Endothelial cell of umbilical vein (primary cell): ENCODE data around the gene MID1.

Experiments used
- EZH2 ChIP-seq: IDR thresholded peaks from 2 replicates; pipeline ENCODE4 v1.6.1; 2012; ENCODE audit warnings: borderline replicate concordance, low read depth, mild to moderate bottlenecking, moderate library complexity, low read length, inconsistent platforms; ENCODE audit not compliant: severe bottlenecking
- GATA2 ChIP-seq: IDR thresholded peaks from 2 replicates; pipeline ENCODE4 v1.7.0; 2011; ENCODE audit warnings: low read depth, mild to moderate bottlenecking, moderate library complexity, mixed read lengths, low read length; ENCODE audit not compliant: insufficient read length, insufficient read depth
- MYC ChIP-seq: IDR thresholded peaks from one replicate; pipeline ENCODE4 v1.6.1; 2011; ENCODE audit warnings: mild to moderate bottlenecking, low read depth, low read length
- POLR2A ChIP-seq: IDR thresholded peaks from 2 replicates; pipeline ENCODE4 v1.6.1; 2012; ENCODE audit warnings: low read depth, mild to moderate bottlenecking, control low read depth, low read length
- POLR2AphosphoS5 ChIP-seq: IDR thresholded peaks from 2 replicates; pipeline ENCODE4 v1.6.1; 2012; ENCODE audit warnings: low read depth, mild to moderate bottlenecking, control low read depth, low read length, moderate library complexity; ENCODE audit not compliant: insufficient read depth
- TF ChIP-seq, protein P1 (sequence below), 2 donors: IDR thresholded peaks; 1 replicate in 1 of 2; 2 replicates in 1 of 2; pipeline ENCODE4 v1.5.1; 2011; ENCODE audit warnings: low read length in 2 of 2, mild to moderate bottlenecking in 2 of 2, moderate library complexity in 2 of 2, control low read depth in 1 of 2, inconsistent platforms in 1 of 2, low read depth in 1 of 2; ENCODE audit not compliant: insufficient read depth in 1 of 2; ENCODE audit errors: extremely low read depth in 1 of 2
- TF ChIP-seq, protein P2 (sequence below): IDR thresholded peaks from 2 replicates; pipeline ENCODE4 v1.6.1; 2011; ENCODE audit not compliant: insufficient read depth, insufficient read length

DNA sequence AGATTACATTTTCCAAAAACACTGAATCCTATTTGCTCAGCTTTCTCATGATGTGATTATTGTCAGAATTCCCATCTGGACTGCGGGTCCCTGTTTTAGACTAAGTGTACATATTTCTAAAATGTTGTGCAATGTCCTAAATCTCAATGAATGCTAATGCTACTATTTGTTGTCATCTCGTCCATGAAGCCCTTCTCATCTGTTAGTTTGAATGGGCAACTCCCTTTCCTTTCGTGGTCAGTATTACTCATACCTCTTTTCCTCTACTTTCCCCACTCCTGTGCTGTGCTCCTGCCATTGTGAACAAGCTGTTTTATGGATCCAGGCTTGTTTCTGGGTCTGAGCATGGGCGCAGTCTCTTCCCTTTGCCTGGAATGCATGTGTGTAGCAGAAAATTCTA lies 91.0 kb downstream of the MID1 start:
- no peak for TF ChIP-seq POLR2A
- TF ChIP-seq, protein P1, sequence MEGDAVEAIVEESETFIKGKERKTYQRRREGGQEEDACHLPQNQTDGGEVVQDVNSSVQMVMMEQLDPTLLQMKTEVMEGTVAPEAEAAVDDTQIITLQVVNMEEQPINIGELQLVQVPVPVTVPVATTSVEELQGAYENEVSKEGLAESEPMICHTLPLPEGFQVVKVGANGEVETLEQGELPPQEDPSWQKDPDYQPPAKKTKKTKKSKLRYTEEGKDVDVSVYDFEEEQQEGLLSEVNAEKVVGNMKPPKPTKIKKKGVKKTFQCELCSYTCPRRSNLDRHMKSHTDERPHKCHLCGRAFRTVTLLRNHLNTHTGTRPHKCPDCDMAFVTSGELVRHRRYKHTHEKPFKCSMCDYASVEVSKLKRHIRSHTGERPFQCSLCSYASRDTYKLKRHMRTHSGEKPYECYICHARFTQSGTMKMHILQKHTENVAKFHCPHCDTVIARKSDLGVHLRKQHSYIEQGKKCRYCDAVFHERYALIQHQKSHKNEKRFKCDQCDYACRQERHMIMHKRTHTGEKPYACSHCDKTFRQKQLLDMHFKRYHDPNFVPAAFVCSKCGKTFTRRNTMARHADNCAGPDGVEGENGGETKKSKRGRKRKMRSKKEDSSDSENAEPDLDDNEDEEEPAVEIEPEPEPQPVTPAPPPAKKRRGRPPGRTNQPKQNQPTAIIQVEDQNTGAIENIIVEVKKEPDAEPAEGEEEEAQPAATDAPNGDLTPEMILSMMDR (IDR thresholded peaks at IDR 0.05; ENCODE audit: extremely low read depth in 1 of 2, insufficient read depth in 1 of 2, low read depth in 1 of 2, low read length in 2 of 2), result no peak
- TF ChIP-seq POLR2AphosphoS5, result no peak
- TF ChIP-seq MYC, result no peak
- TF ChIP-seq GATA2, result no peak
- no peak for TF ChIP-seq EZH2
- TF ChIP-seq, protein P2, sequence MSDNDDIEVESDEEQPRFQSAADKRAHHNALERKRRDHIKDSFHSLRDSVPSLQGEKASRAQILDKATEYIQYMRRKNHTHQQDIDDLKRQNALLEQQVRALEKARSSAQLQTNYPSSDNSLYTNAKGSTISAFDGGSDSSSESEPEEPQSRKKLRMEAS, result no peak
